Measurements from ENCODE around the gene GCAT. TPM values are rescaled to one million over a fixed set of nuclear protein-coding genes. Genes with fewer than 3 reads are reported as not detected.
A peak's percentile ranks its signal among the peaks of the same experiment; 100 is the strongest.

The GCAT gene
- total RNA-seq, 4 donors from 2014 or later: 10.3 to 39.8 (median 21.5) TPM

- H3K9me3 ChIP-seq: no peaks in the 10 kb centered on the region
- peak; percentile 69 to 77 for DNase-seq (ENCODE audit: low spot score in 2 of 2)
- H3K27me3 ChIP-seq: no peaks in the 10 kb centered on the region
- H3K27ac ChIP-seq: peak within 1 kb of the TSS; percentile 49 to 92 (median 91)
- TF ChIP-seq POLR2A (IDR thresholded peaks at IDR 0.05): peak; percentile 69 to 87
- peak; percentile 91 to 96 for TF ChIP-seq EP300 (IDR thresholded peaks at IDR 0.05)
- TF ChIP-seq CTCF (IDR thresholded peaks at IDR 0.05): peak in 2 of 5 experiments; percentile 27 to 39
- peaks cover 0 to 33% (median 14%) of the 10 kb centered on the region in 4 donors for H3K4me1 ChIP-seq
- H3K36me3 ChIP-seq: peaks cover 0 to 29% (median 0%) of the 10 kb centered on the region in 3 donors
- H3K4me3 ChIP-seq: peak within 1 kb of the TSS; percentile 64 to 97 (median 70)
- 0 to 2% methylated on average over 42 to 46 of the region's 49 CpGs for WGBS, 2 donors
Observed at GRCh38 chr22:37849089-37849751, 41.5 kb downstream of the GCAT start, which contains the start of gene EIF3L. TSS of gene EIF3L (plus strand) at chr22:37849419. CDS start at chr22:37849450, 31 bp downstream.

GRCh38 chr22:37850801-37851200, 43.1 kb downstream of the GCAT start:
- Histone ChIP-seq H3K4me1 (peaks cover 0 to 33% (median 14%) of the 10 kb centered on the region in 4 donors), H3K27me3 (no peaks in the 10 kb centered on the region), H3K36me3 (peaks cover 0 to 45% (median 0%) of the 10 kb centered on the region in 3 donors), H3K9me3 (no peaks in the 10 kb centered on the region), H3K4me3 (no peak overlapping the region), H3K27ac (no peak overlapping the region)
- 85 to 86% methylated on average over 4 of the region's 4 CpGs for WGBS, 2 donors
- TF ChIP-seq EP300 (IDR thresholded peaks at IDR 0.05): no peak
- no peak for TF ChIP-seq POLR2A (IDR thresholded peaks at IDR 0.05)
- no peak for TF ChIP-seq CTCF (IDR thresholded peaks at IDR 0.05)
- no peak for DNase-seq (ENCODE audit: low spot score in 2 of 2)

- H3K4me3 ChIP-seq: no peak overlapping the region
- no peak overlapping the region for H3K27ac ChIP-seq
- H3K9me3 ChIP-seq: no peaks in the 10 kb centered on the region
- TF ChIP-seq POLR2A (IDR thresholded peaks at IDR 0.05) (no peak), CTCF (IDR thresholded peaks at IDR 0.05) (no peak), EP300 (IDR thresholded peaks at IDR 0.05) (no peak)
- no peaks in the 10 kb centered on the region for H3K27me3 ChIP-seq
- no peak for DNase-seq (ENCODE audit: low spot score in 2 of 2)
- peaks cover 0 to 61% (median 4%) of the 10 kb centered on the region in 3 donors for H3K36me3 ChIP-seq
- WGBS, 2 donors: 82 to 84% methylated on average over 5 of the region's 5 CpGs
- H3K4me1 ChIP-seq: peaks cover 0 to 33% (median 14%) of the 10 kb centered on the region in 4 donors
Observed at GRCh38 chr22:37852418-37852817, 44.7 kb downstream of the GCAT start.

- 33 to 34% methylated on average over 2 of the region's 2 CpGs for WGBS, 2 donors
Observed at GRCh38 chr22:37854946-37855345, 47.2 kb downstream of the GCAT start.

More at GRCh38 chr22:37854946-37855345, 47.2 kb downstream of the GCAT start:
- peaks cover 0 to 18% (median 9%) of the 10 kb centered on the region in 4 donors for H3K4me1 ChIP-seq
- H3K9me3 ChIP-seq: no peaks in the 10 kb centered on the region
- H3K4me3 ChIP-seq: no peak overlapping the region
- no peaks in the 10 kb centered on the region for H3K27me3 ChIP-seq
- peaks cover 0 to 86% (median 12%) of the 10 kb centered on the region in 3 donors for H3K36me3 ChIP-seq
- DNase-seq (ENCODE audit: low spot score in 2 of 2): no peak
- TF ChIP-seq CTCF (IDR thresholded peaks at IDR 0.05) (no peak), EP300 (IDR thresholded peaks at IDR 0.05) (no peak), POLR2A (IDR thresholded peaks at IDR 0.05) (no peak)
- H3K27ac ChIP-seq: no peak overlapping the region
